Neural cell (in vitro differentiated cells): Measurements from ENCODE around the gene METAP1D.
"Not testable (repeated sequence)": the region's sequence is repeated elsewhere in the genome, so short reads cannot be mapped to it uniquely, and the experiment has no call there.

ENCODE experiments used
- CTCF ChIP-seq: fragments of 450-650 bp; IDR thresholded peaks from 2 replicates; pipeline ENCODE4 v1.5.1; 2014; ENCODE audit warnings: antibody characterized with exemption, mild to moderate bottlenecking, moderate library complexity; ENCODE audit not compliant: poor library complexity, severe bottlenecking
- MXI1 ChIP-seq: fragments of 450-650 bp; conservative IDR thresholded peaks from 2 replicates; pipeline ENCODE4 v1.6.1; 2014; ENCODE audit warnings: antibody characterized with exemption, mild to moderate bottlenecking; ENCODE audit not compliant: poor library complexity, severe bottlenecking

- not testable (repeated sequence) for TF ChIP-seq CTCF, MXI1
Measured at GRCh38 chr2:171983924-171984323, 15.8 kb upstream of the METAP1D start.
